Osteocyte (in vitro differentiated cells): ENCODE data around the gene PACRGL. TPM values are rescaled to one million over a fixed set of nuclear protein-coding genes. Genes with fewer than 3 reads are reported as not detected.
"Not testable (repeated sequence)": the region's sequence is repeated elsewhere in the genome, so short reads cannot be mapped to it uniquely, and the experiment has no call there.

Experiments
- DNase-seq: peaks from one replicate; pipeline ENCODE4 v3.0.0; 2021; ENCODE audit warnings: mixed read lengths; ENCODE audit not compliant: unreplicated experiment; ENCODE audit errors: extremely low spot score
- H3K27ac Mint-ChIP-seq: one replicate; pipeline ENCODE4 v1.8.0; 2021; ENCODE audit warnings: mild to moderate bottlenecking, mixed read lengths; ENCODE audit not compliant: unreplicated experiment
- H3K27me3 Mint-ChIP-seq: one replicate; pipeline ENCODE4 v1.8.0; 2021; ENCODE audit warnings: mixed read lengths; ENCODE audit not compliant: unreplicated experiment
- H3K36me3 Mint-ChIP-seq: one replicate; pipeline ENCODE4 v1.8.0; 2021; ENCODE audit warnings: mixed read lengths; ENCODE audit not compliant: unreplicated experiment
- H3K4me1 Mint-ChIP-seq: one replicate; pipeline ENCODE4 v1.8.0; 2021; ENCODE audit warnings: mixed read lengths; ENCODE audit not compliant: unreplicated experiment
- H3K4me3 Mint-ChIP-seq: one replicate; pipeline ENCODE4 v1.8.0; 2021; ENCODE audit warnings: mild to moderate bottlenecking, moderate library complexity, mixed read lengths; ENCODE audit not compliant: unreplicated experiment
- H3K9me3 Mint-ChIP-seq: one replicate; pipeline ENCODE4 v1.8.0; 2021; ENCODE audit warnings: mixed read lengths; ENCODE audit not compliant: unreplicated experiment
- total RNA-seq: library from RNA; stranded (reverse); gene quantifications from 2 replicates; pipeline ENCODE4 v1.2.1, GENCODE V29; 2021
- TF ChIP-seq, protein P1 (sequence below): fragments of 200-600 bp; sonication (generic); IDR thresholded peaks from 2 replicates; pipeline ENCODE4 v1.5.0; 2021; ENCODE audit warnings: antibody characterized with exemption, mild to moderate bottlenecking, moderate library complexity

The PACRGL gene
- total RNA-seq, 1 donor from 2014 or later: 19.0 TPM

DNA sequence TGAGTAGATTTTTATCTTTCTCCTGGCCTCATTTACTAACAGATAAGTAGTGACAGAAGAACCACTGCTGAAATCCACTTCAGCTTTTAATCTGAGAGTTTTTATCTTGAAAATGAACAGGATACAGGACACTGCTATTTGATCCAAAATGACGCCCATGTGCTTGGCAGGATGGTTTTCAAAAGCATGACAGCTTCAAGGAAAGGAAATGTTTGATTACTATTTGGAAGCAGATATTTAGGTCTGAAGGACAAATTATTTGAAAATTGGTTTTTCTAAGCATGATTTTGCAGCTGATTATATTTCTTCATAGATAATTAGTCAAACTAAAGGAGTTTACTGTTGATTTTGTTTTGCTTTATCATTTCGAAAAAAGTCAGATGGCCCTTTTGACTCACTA, 11.1 kb downstream of the PACRGL start:
- Mint-ChIP-seq H3K9me3 (no peaks in the 10 kb centered on the region), H3K27me3 (no peaks in the 10 kb centered on the region), H3K4me1 (no peaks in the 10 kb centered on the region), H3K4me3 (no peak overlapping the region), H3K36me3 (peaks cover 28% of the 10 kb centered on the region), H3K27ac (no peak overlapping the region)
- TF ChIP-seq, protein P1, sequence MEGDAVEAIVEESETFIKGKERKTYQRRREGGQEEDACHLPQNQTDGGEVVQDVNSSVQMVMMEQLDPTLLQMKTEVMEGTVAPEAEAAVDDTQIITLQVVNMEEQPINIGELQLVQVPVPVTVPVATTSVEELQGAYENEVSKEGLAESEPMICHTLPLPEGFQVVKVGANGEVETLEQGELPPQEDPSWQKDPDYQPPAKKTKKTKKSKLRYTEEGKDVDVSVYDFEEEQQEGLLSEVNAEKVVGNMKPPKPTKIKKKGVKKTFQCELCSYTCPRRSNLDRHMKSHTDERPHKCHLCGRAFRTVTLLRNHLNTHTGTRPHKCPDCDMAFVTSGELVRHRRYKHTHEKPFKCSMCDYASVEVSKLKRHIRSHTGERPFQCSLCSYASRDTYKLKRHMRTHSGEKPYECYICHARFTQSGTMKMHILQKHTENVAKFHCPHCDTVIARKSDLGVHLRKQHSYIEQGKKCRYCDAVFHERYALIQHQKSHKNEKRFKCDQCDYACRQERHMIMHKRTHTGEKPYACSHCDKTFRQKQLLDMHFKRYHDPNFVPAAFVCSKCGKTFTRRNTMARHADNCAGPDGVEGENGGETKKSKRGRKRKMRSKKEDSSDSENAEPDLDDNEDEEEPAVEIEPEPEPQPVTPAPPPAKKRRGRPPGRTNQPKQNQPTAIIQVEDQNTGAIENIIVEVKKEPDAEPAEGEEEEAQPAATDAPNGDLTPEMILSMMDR: no peak
- DNase-seq: no peak

DNA sequence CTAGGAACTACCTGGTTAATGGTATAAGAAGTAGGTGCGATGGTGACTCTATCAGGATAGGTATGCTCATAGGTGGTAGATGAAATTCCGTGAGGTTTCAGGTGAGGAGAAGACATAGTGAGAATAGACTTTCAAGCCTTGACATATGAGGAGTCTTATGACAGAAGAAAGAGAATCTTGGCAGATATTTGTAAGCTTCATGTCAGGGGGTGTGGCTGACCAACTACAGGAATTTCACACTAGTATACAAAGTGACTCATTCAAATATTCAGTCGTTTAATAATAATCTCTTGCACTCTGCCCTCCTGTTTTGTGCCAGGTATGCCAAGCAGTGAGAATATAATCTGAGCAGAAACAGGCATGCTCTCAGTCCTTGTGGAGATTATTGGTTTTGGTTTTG, 22.8 kb downstream of the PACRGL start:
- Mint-ChIP-seq H3K4me1 (no peaks in the 10 kb centered on the region), H3K36me3 (peaks cover 55% of the 10 kb centered on the region), H3K27ac (no peak overlapping the region), H3K9me3 (peaks cover 14% of the 10 kb centered on the region), H3K27me3 (no peaks in the 10 kb centered on the region), H3K4me3 (no peak overlapping the region)
- TF ChIP-seq, protein P1: no peak
- no peak for DNase-seq

DNA sequence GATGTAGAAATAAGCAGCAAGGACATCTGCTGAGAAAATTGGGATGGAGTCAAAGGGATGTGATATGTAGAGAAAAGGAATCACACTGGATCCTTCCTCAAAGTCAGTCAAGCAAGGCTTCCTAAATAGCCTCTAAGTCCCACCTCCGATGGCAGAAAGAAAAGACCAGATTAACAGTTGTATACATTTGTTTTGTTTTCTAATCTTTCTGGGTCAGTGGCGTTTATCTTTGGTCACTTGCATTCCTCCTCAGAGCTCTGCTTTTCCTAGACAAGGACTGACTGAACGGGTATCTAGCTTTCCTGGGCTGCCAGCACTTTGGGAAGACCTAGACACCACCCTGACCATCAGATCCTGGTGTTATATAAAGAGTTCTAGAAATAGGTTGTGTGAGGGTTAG, 23.2 kb downstream of the PACRGL start:
- Mint-ChIP-seq H3K9me3 (peaks cover 14% of the 10 kb centered on the region), H3K27me3 (no peaks in the 10 kb centered on the region), H3K27ac (no peak overlapping the region), H3K4me1 (no peaks in the 10 kb centered on the region), H3K36me3 (peaks cover 50% of the 10 kb centered on the region), H3K4me3 (no peak overlapping the region)
- DNase-seq: no peak
- TF ChIP-seq, protein P1: no peak

DNA sequence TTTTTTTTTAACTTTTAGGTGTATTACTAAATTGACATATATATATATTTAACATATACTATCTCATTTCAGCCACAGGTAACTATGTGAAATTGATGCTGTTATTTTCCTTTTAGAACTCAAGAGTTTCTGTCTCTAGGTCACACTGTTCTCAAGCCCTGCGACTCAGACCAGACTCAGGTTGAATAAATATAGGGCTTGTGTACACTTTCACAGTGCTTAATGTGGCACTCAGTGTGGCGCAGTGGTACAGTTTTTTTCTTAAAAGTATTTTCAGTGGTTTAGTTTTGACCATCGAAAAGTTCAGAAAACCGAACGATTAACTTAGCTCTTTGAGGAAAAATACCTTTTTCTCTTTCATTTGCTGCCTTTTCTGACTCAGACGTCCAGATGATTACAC, 24.7 kb downstream of the PACRGL start:
- H3K36me3 Mint-ChIP-seq: peaks cover 39% of the 10 kb centered on the region
- TF ChIP-seq, protein P1: no peak

DNA sequence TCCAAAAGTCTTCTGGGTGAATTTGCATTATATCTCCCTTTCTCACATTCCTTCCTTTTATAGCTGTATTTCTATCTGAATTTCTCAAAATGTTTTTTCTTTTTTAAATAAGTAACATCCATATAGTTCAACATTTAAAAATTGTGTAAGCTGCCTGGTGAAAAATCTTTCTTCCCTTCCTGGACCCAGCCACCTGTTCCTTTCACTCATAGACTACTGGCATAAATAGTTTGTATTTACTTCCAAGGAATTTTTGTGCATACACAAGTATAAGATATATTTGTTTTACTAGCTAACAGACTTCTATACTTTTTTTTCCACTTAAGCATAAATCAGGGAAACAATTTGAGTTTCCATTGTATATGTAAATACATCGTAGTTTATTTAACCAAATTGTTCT, 35.7 kb downstream of the PACRGL start:
- Mint-ChIP-seq H3K27me3 (no peaks in the 10 kb centered on the region), H3K36me3 (peaks cover 50% of the 10 kb centered on the region), H3K9me3 (peaks cover 36% of the 10 kb centered on the region), H3K27ac (no peak overlapping the region), H3K4me1 (no peaks in the 10 kb centered on the region), H3K4me3 (no peak overlapping the region)
- no peak for DNase-seq
- TF ChIP-seq, protein P1: no peak

More for the DNA sequence above, 24.7 kb downstream of the PACRGL start:
- Mint-ChIP-seq H3K27me3 (no peaks in the 10 kb centered on the region), H3K9me3 (peaks cover 11% of the 10 kb centered on the region), H3K4me3 (no peak overlapping the region), H3K4me1 (no peaks in the 10 kb centered on the region), H3K27ac (no peak overlapping the region)
- no peak for DNase-seq

DNA sequence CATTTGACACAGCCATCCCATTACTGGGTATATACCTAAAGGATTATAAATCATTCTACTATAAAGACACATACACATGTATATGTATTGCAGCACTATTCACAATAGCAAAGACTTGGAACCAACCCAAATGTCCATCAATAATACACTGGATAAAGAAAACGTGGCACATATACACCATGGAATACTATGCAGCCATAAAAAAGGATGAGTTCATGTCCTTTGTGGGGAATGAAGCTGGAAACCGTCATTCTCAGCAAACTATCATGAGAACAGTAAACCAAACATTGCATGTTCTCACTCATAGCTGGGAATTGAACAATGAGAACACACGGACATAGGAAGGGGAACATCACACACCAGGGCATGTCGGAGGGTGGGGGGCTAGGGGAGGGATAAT, 45.7 kb downstream of the PACRGL start:
- not testable (repeated sequence) for H3K4me3 Mint-ChIP-seq, H3K36me3 Mint-ChIP-seq
- H3K9me3 Mint-ChIP-seq: peaks cover 31% of the 10 kb centered on the region

More for the DNA sequence above, 45.7 kb downstream of the PACRGL start:
- H3K27ac Mint-ChIP-seq, H3K27me3 Mint-ChIP-seq, DNase-seq, H3K4me1 Mint-ChIP-seq: not testable (repeated sequence)
